Mesothelial cell of epicardium (in vitro differentiated cells): ENCODE data around the gene COL25A1. TPM values are rescaled to one million over a fixed set of nuclear protein-coding genes. Genes with fewer than 3 reads are reported as not detected.

ENCODE experiments used
- DNase-seq, 2 experiments: peaks; one replicate each; pipeline ENCODE4 v3.0.0; 2021; ENCODE audit warnings: low spot score in 2 of 2; ENCODE audit not compliant: unreplicated experiment in 2 of 2
- H3K27ac Mint-ChIP-seq: 2 replicates; pipeline ENCODE4 v1.8.0; 2021; ENCODE audit warnings: mixed read lengths
- H3K27me3 Mint-ChIP-seq: 2 replicates; pipeline ENCODE4 v1.8.0; 2021; ENCODE audit warnings: low read depth, mixed read lengths
- H3K36me3 Mint-ChIP-seq: 2 replicates; pipeline ENCODE4 v1.8.0; 2021; ENCODE audit warnings: mixed read lengths
- H3K4me1 Mint-ChIP-seq: 2 replicates; pipeline ENCODE4 v1.8.0; 2021; ENCODE audit warnings: mixed read lengths
- H3K4me3 Mint-ChIP-seq: 2 replicates; pipeline ENCODE4 v1.8.0; 2021; ENCODE audit warnings: mild to moderate bottlenecking, moderate library complexity, mixed read lengths
- H3K9me3 Mint-ChIP-seq: 2 replicates; pipeline ENCODE4 v1.8.0; 2021; ENCODE audit warnings: mixed read lengths
- total RNA-seq: library from RNA; stranded (reverse); gene quantifications from 3 replicates; pipeline ENCODE4 v1.2.1, GENCODE V29; 2021
- TF ChIP-seq, protein P1 (sequence below): fragments of 200-600 bp; sonication (generic); IDR thresholded peaks from one replicate; pipeline ENCODE4 v1.5.0; 2021; ENCODE audit warnings: antibody characterized with exemption; ENCODE audit not compliant: unreplicated experiment

The COL25A1 gene
- total RNA-seq, 1 donor from 2014 or later, result 56.7 TPM

GRCh38 chr4:108978066-108978465 is 324.4 kb downstream of the COL25A1 start:
- H3K4me3 Mint-ChIP-seq, result no peak overlapping the region

DNA sequence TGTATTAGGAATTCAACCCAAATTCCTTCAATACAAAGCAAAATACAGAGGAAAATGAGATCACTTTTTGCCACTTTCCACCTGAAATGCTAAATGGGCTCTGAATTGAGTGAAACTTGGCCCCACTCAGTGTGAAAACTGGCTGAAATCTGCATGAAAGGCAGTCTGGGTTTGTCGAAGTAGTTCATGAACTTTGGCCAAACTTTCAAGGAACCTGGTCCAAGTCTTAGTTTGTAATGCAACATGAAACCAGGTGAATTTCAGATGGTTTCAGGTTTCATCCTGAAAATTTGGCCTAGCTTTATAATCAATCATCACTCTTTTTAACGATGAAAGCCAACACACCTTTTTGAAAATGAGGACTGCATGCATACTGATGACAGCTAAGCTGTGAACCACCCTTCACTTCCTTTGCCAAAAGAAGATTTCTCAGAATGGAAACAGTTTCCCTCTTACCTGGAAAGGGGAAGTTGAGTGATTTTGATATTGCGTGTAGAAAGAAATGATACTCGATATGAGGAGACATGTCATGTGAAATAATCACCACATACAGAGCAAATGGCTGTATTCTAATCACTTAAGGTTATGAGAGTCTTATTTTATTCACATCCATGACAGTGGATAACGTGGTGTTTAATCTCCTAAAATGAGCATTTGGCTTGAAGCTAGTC is 329.7 kb downstream of the COL25A1 start:
- Mint-ChIP-seq H3K27me3 (no peaks in the 10 kb centered on the region), H3K36me3 (no peaks in the 10 kb centered on the region), H3K9me3 (no peaks in the 10 kb centered on the region), H3K4me3 (no peak overlapping the region), H3K4me1 (peaks cover 16% of the 10 kb centered on the region), H3K27ac (no peak overlapping the region)
- DNase-seq, result no peak
- TF ChIP-seq, protein P1, sequence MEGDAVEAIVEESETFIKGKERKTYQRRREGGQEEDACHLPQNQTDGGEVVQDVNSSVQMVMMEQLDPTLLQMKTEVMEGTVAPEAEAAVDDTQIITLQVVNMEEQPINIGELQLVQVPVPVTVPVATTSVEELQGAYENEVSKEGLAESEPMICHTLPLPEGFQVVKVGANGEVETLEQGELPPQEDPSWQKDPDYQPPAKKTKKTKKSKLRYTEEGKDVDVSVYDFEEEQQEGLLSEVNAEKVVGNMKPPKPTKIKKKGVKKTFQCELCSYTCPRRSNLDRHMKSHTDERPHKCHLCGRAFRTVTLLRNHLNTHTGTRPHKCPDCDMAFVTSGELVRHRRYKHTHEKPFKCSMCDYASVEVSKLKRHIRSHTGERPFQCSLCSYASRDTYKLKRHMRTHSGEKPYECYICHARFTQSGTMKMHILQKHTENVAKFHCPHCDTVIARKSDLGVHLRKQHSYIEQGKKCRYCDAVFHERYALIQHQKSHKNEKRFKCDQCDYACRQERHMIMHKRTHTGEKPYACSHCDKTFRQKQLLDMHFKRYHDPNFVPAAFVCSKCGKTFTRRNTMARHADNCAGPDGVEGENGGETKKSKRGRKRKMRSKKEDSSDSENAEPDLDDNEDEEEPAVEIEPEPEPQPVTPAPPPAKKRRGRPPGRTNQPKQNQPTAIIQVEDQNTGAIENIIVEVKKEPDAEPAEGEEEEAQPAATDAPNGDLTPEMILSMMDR, result no peak

More at GRCh38 chr4:108978066-108978465, 324.4 kb downstream of the COL25A1 start:
- DNase-seq, result no peak
- no peaks in the 10 kb centered on the region for H3K27me3 Mint-ChIP-seq
- TF ChIP-seq, protein P1, result no peak
- H3K9me3 Mint-ChIP-seq, result no peaks in the 10 kb centered on the region
- peaks cover 15% of the 10 kb centered on the region for H3K4me1 Mint-ChIP-seq
- no peak overlapping the region for H3K27ac Mint-ChIP-seq
- H3K36me3 Mint-ChIP-seq, result no peaks in the 10 kb centered on the region

- Mint-ChIP-seq H3K36me3 (no peaks in the 10 kb centered on the region), H3K9me3 (no peaks in the 10 kb centered on the region)
- TF ChIP-seq, protein P1, result no peak
These were observed 331.0 kb downstream of the COL25A1 start for GRCh38 chr4:108971473-108971872.

DNA sequence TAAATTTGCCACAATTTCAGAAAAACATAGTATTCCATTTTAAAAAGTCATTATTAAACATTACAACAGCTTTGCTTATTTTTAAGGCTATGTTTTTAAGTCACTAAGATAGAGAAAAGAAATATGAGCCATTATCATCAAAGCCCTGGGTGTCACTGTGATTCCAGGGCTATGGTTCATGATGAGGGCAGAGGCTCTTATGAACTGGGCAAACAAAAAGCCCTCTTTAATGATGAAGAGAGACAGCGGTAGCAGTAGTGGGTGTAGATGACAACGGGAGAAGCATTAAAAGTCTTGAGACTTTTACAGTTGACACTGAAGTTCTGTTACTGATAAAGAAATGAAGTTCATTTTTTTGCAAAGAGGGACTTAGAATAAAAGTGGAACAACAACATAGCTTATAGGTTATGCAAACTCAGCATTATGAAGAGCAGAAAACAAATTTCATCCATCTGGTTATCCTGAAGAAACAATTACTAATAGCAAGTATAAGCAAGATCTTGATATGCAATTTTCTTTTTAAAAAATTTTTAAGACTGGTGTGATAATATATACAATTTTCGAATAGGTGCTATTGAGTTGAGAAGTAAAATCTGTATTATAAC is 336.9 kb downstream of the COL25A1 start:
- H3K9me3 Mint-ChIP-seq, result no peaks in the 10 kb centered on the region
- H3K27me3 Mint-ChIP-seq, result peaks cover 2% of the 10 kb centered on the region
- no peaks in the 10 kb centered on the region for H3K36me3 Mint-ChIP-seq
- H3K4me1 Mint-ChIP-seq, result peaks cover 21% of the 10 kb centered on the region
- TF ChIP-seq, protein P1, result no peak
- H3K27ac Mint-ChIP-seq, result no peak overlapping the region
- H3K4me3 Mint-ChIP-seq, result no peak overlapping the region
- DNase-seq, result no peak

More at GRCh38 chr4:108971473-108971872, 331.0 kb downstream of the COL25A1 start:
- no peak overlapping the region for H3K27ac Mint-ChIP-seq
- no peak overlapping the region for H3K4me3 Mint-ChIP-seq
- H3K4me1 Mint-ChIP-seq, result peaks cover 16% of the 10 kb centered on the region
- DNase-seq, result no peak
- no peaks in the 10 kb centered on the region for H3K27me3 Mint-ChIP-seq

DNA sequence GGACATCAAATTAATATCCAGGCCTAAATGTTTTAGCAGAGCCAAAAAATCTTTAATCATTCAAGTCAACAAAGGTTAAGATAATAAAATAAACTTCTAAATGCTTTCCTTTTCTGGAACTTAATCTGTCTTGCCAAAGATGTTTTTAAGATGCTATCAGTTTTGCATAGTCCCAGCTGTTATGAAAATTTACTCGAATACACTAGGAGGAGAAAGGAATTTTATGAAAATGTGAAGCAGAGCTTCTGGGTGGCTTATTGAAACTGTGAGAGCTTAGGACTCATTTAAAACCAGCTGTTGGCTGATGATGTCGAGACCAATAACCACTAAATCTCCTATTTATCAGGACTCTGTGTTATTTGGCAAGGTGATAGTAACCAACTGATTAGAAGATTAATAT is 337.4 kb downstream of the COL25A1 start:
- no peaks in the 10 kb centered on the region for H3K9me3 Mint-ChIP-seq
- no peak for DNase-seq

More for the DNA sequence above, 337.4 kb downstream of the COL25A1 start:
- Mint-ChIP-seq H3K4me3 (no peak overlapping the region), H3K36me3 (no peaks in the 10 kb centered on the region), H3K27ac (peak overlapping the region; percentile 7), H3K4me1 (peaks cover 22% of the 10 kb centered on the region), H3K27me3 (peaks cover 2% of the 10 kb centered on the region)
- TF ChIP-seq, protein P1, result no peak
